HG03159 (cell line): Measurements from ENCODE around the gene PRKCA.
A peak's percentile ranks its signal among the peaks of the same experiment; 100 is the strongest.
"Not testable (repeated sequence)": the region's sequence is repeated elsewhere in the genome, so short reads cannot be mapped to it uniquely, and the experiment has no call there.

Experiments
- ATAC-seq: cut with Tn5 transposase; IDR thresholded peaks from one replicate; pipeline ENCODE4 v1.9.1; 2021; ENCODE audit warnings: mild to moderate bottlenecking, moderate library complexity; ENCODE audit not compliant: unreplicated experiment

The PRKCA gene

GRCh38 chr17:66301864-66302741 lies at the start of gene PRKCA:
Gene PRKCA (plus strand): TSS chr17:66302613.
- ATAC-seq, result peak; percentile 66

- not testable (repeated sequence) for ATAC-seq
Measured at GRCh38 chr17:66253458-66253857, 49.0 kb upstream of the PRKCA start.

- peak; percentile 70 for ATAC-seq
Measured at GRCh38 chr17:66255112-66255511, 47.3 kb upstream of the PRKCA start.

- ATAC-seq, result no peak
Measured at GRCh38 chr17:66255527-66255971, 46.9 kb upstream of the PRKCA start.

DNA sequence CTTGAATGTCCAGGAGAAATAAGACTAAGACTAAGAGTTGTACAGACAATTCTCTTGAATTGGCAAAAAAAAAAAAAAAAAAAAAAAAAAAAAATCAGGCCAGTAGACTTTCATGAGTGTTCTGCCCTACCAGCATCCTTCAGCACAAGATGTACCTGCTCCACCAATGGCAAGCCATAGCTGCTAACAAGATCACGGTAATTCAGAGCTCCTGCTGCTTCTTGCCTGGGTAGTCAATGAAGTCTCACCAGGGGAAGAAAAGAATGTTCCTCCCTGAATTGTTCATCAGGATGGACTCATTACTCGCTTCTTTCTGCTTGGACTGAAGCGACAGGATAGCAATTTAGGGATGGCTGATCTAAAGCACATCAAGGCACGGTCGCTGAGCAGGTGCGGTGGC lies 42.1 kb upstream of the PRKCA start:
- ATAC-seq, result no peak

DNA sequence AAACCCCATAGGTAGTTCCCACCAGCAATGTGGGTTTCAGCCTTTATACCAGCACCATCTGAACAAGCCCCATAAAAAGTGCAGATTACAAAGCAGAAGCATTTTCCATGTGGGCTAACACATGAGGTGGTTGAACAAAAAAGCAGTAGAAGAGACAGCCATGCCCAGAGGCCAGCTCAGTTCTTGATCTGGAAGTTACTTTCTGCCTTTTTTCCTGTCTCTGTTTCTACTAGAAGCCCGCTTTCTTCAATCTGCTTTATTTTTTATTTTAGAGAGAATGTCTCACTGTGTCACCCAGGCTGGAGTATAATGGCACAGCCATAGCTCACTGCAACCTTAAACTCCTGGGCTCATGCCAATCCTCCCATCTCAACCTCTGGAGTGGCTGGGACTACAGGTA lies 41.7 kb upstream of the PRKCA start:
- ATAC-seq, result no peak

DNA sequence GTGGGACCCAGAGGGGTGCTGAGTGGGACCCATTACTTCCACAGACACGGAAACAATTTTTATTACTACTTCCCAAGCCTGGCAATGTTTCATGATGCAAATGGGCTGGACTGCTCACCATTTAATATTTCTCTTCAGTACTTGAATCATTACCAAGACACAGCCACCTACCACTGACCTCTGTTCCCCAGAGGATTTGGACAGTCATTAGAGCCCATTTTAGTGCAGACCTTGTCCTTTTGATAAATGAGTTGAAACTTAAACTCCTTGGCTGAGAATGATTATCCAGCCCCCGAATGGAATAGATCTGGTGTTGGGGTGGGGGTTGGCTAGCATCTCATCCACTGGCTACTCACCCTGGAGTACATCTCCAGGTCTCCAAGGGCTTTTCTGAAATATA lies 39.6 kb upstream of the PRKCA start:
- ATAC-seq, result no peak

- no peak for ATAC-seq
Measured at GRCh38 chr17:66264696-66265095, 37.7 kb upstream of the PRKCA start.

DNA sequence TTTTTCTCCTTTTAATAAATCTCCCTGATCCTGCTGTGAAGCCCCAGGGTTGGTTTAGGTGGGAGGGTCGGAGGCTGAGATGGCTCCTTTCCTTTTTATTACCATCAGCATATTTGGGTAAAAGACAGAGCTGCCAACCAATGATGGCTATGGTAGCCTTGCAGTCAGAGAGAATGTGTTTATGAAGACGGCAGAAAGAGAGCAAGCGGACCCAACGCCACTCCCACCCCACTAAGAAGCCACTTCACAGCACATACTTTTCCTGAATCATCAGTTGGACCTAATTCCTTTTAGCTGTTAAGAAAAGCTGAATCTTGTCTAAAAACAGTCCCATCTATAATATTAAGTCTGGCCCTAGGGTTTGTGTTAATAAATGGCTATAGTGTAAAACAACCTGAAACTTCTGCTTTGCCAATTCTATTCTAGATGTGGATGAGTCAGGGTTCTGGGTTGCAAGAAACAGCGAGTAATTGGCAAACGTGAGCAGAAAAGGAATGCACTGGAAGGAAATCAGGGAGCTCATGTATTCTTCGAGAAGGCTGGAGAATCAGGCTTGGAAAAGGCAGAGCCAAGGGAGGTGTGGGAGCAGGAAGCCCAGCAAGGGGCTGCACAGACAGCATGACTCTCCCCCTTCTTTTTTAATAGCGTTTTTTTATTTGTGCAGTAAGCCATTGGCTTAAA lies 34.0 kb upstream of the PRKCA start:
- ATAC-seq, result no peak

DNA sequence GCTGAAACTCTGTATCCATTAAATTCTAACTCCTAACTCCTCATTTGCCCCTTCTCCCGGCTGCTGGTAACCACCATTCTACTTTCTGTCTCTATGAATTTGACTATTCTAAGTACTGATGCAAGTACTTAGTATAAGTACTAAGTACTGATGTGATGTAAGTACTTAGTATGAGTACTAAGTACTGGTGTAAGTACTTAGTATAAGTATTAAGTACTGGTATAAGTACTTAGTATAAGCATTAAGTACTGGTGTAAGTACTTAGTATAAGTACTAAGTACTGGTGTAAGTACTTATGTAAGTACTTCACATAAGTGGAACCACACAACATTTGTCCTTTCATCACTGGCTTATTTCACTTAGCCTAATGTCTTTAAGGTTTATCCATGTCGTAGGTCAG lies 32.3 kb upstream of the PRKCA start:
- no peak for ATAC-seq

DNA sequence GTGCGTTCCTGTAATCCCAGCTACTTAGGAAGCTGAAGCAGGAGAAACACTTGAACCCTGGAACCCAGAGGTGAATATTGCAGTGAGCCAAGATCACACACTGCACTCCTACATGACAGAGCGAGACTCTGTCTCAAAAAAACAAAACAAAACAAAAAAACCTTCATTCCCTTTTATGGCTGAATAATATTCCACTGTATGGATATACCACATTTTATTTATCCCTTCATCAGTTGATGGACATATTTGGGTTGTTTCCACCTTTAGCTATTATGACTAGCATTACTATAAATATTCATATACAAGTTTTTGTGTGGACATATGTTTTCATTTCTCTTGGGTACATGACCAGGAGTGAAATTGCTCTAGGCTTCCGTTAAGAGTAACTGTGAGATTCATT lies 30.9 kb upstream of the PRKCA start:
- ATAC-seq, result no peak

- no peak for ATAC-seq
Measured at GRCh38 chr17:66272811-66273585, 29.4 kb upstream of the PRKCA start.

DNA sequence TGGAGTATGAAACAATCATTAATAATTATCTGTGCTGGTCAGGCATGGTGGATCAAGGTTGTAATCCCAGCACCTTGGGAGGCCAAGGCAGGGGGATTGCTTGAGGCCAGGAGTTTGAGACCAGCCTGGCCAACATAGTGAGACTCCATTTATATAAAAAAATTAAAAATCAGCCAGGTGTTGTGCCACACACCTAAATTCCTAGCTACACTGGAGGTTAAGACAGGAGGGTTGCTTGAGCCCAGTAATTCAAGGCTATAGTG lies 28.9 kb upstream of the PRKCA start:
- ATAC-seq, result no peak

- no peak for ATAC-seq
Measured at GRCh38 chr17:66275651-66276050, 26.8 kb upstream of the PRKCA start.

- ATAC-seq, result no peak
Measured at GRCh38 chr17:66276328-66276937, 26.0 kb upstream of the PRKCA start.

- no peak for ATAC-seq
Measured at GRCh38 chr17:66277191-66277590, 25.2 kb upstream of the PRKCA start.

GRCh38 chr17:66281661-66282369 lies 20.6 kb upstream of the PRKCA start:
- ATAC-seq, result no peak

DNA sequence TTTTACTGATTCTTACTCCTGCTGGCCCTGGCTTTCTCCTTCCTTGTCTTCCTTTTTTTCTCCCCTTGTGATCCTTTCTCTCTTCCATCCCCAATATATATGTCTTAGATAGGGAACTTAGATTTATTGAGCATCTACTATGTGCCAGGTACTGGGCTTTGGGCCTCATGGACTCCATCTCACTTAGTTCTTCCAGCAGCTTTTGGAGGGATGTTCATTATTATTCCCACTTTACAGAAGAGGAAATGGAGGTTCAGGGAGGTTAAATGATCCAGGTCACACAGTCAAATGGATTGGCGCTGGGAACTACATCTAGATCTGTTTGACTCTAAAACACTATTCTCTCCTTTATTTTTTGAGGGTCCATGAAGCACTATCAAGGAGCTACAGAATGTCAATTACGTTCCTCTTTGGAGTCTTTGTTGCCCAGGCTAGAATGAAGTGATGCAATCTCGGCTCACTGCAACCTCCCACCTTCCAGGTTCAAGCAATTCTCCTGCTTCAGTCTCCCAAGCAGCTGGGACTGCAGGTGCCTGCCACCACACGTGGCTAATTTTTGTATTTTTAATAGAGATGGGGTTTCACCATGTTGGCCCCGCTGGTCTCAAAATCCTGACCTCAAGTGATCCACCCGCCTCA lies 19.0 kb upstream of the PRKCA start:
- no peak for ATAC-seq

DNA sequence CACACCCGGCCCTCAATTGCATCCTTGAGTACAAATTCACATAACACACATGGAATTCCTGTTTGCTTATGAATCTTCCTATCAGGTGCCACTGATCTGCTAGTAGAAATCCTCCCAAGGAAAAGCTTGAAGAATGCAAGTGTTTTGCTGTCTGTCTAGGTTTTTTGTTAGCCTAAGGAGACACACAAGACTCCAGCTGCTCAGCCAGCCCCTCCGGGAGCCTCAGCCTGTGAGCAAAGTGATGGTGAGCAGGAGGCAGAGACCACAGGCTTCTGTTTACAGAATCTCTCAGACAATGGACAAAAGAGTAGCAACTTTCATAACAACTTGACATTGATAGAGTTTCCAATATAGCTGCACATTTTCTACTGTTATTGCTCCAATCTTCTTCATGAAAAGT lies 18.4 kb upstream of the PRKCA start:
- ATAC-seq, result no peak

GRCh38 chr17:66285149-66285548 lies 17.3 kb upstream of the PRKCA start:
- no peak for ATAC-seq
